ENCODE results near the gene TANC1.

GRCh38 chr2:159217676-159218075 is 249.2 kb downstream of the TANC1 start:
- TF ChIP-seq POLR2AphosphoS5 (IDR thresholded peaks at IDR 0.05; ENCODE audit: insufficient read depth in 1 of 2, low read depth in 1 of 2): no peak
- no peak for TF ChIP-seq CTCF (IDR thresholded peaks at IDR 0.05)
- no peak for TF ChIP-seq POLR2A (IDR thresholded peaks at IDR 0.05)

Measured in vagina (tissue), 2 donors.